Measurements from ENCODE around the gene REEP3. TPM values are rescaled to one million over a fixed set of nuclear protein-coding genes. Genes with fewer than 3 reads are reported as not detected.

The REEP3 gene
- total and polyA plus RNA-seq, 2 donors (not counting 1 experiment from before 2014, with no cell fraction given): 67.5 to 86.6 TPM

- Histone ChIP-seq H3K9ac (ENCODE audit: insufficient read depth, low read length) (no peak overlapping the region), H3K27me3 (ENCODE audit: control insufficient read depth, insufficient read depth, low read length) (no peaks in the 10 kb centered on the region), H3K4me1 (ENCODE audit: control insufficient read depth, extremely low read depth, insufficient read depth, low read length) (no peaks in the 10 kb centered on the region), H3K9me3 (ENCODE audit: control insufficient read depth, insufficient read depth, low read depth, low read length) (no peaks in the 10 kb centered on the region), H3K36me3 (ENCODE audit: control insufficient read depth, insufficient read depth, low read length) (no peaks in the 10 kb centered on the region), H3K4me3 (replicated peaks in 1 of 4; ENCODE audit: control extremely low read depth in 1 of 4, insufficient read depth in 1 of 4, low read depth in 3 of 4, low read length in 4 of 4) (no peak overlapping the region), H4K20me1 (ENCODE audit: control insufficient read depth, extremely low read depth, insufficient read depth, low read length) (no peaks in the 10 kb centered on the region), H3K27ac (ENCODE audit: insufficient read depth, low read length) (no peak overlapping the region), H3K79me2 (ENCODE audit: control insufficient read depth, insufficient read depth, low read length) (peaks cover 35% of the 10 kb centered on the region), H2AFZ (ENCODE audit: low read length) (no peak overlapping the region), H3K4me2 (ENCODE audit: extremely low read depth, insufficient read depth, low read length) (no peak overlapping the region)
- TF ChIP-seq CTCF (conservative IDR thresholded peaks at IDR 0.05 in 1 of 2, IDR thresholded peaks at IDR 0.05 in 1 of 2; ENCODE audit: low read depth in 1 of 2, low read length in 2 of 2): no peak
- no peak for TF ChIP-seq EZH2 (IDR thresholded peaks at IDR 0.05; ENCODE audit: low read length, missing control alignments)
- DNase-seq (ENCODE audit: low read depth in 2 of 2): no peak
Measured at GRCh38 chr10:63505562-63505961, 15.6 kb upstream of the REEP3 start.

DNA sequence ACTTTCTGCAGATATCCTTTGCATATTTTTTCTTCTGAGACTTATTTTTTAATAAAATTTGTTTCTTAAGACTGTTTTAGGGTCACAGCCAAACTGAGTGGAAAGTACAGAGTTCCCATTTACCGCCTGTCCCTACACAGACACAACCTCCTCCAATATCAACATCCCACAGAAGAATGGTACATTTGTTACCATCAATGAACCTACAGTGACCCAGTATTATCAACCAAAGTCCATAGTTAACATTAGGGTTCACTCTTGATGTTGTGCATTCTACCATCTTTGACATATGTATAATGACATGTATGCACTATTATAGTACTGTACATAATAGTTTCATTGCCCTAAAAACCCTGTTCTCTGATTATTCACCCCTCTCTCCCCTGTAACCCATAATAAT, 14.6 kb upstream of the REEP3 start:
- Histone ChIP-seq H3K4me2 (ENCODE audit: extremely low read depth, insufficient read depth, low read length) (no peak overlapping the region), H2AFZ (ENCODE audit: low read length) (no peak overlapping the region), H3K4me3 (replicated peaks in 1 of 4; ENCODE audit: control extremely low read depth in 1 of 4, insufficient read depth in 1 of 4, low read depth in 3 of 4, low read length in 4 of 4) (no peak overlapping the region), H3K9ac (ENCODE audit: insufficient read depth, low read length) (no peak overlapping the region), H4K20me1 (ENCODE audit: control insufficient read depth, extremely low read depth, insufficient read depth, low read length) (no peaks in the 10 kb centered on the region), H3K9me3 (ENCODE audit: control insufficient read depth, insufficient read depth, low read depth, low read length) (no peaks in the 10 kb centered on the region), H3K4me1 (ENCODE audit: control insufficient read depth, extremely low read depth, insufficient read depth, low read length) (no peaks in the 10 kb centered on the region), H3K36me3 (ENCODE audit: control insufficient read depth, insufficient read depth, low read length) (no peaks in the 10 kb centered on the region), H3K27ac (ENCODE audit: insufficient read depth, low read length) (no peak overlapping the region), H3K27me3 (ENCODE audit: control insufficient read depth, insufficient read depth, low read length) (no peaks in the 10 kb centered on the region), H3K79me2 (ENCODE audit: control insufficient read depth, insufficient read depth, low read length) (peaks cover 40% of the 10 kb centered on the region)
- DNase-seq (ENCODE audit: low read depth in 2 of 2): no peak
- TF ChIP-seq CTCF (conservative IDR thresholded peaks at IDR 0.05 in 1 of 2, IDR thresholded peaks at IDR 0.05 in 1 of 2; ENCODE audit: low read depth in 1 of 2, low read length in 2 of 2) (no peak), EZH2 (IDR thresholded peaks at IDR 0.05; ENCODE audit: low read length, missing control alignments) (no peak)

- Histone ChIP-seq H3K79me2 (ENCODE audit: control insufficient read depth, insufficient read depth, low read length) (peaks cover 82% of the 10 kb centered on the region), H3K4me3 (replicated peaks in 1 of 4; ENCODE audit: control extremely low read depth in 1 of 4, insufficient read depth in 1 of 4, low read depth in 3 of 4, low read length in 4 of 4) (peak overlapping the region in 2 of 4 experiments; percentile 15 to 29), H3K4me1 (ENCODE audit: control insufficient read depth, extremely low read depth, insufficient read depth, low read length) (peaks cover 2% of the 10 kb centered on the region), H3K36me3 (ENCODE audit: control insufficient read depth, insufficient read depth, low read length) (no peaks in the 10 kb centered on the region), H3K27ac (ENCODE audit: insufficient read depth, low read length) (peak overlapping the region; percentile 66), H3K27me3 (ENCODE audit: control insufficient read depth, insufficient read depth, low read length) (no peaks in the 10 kb centered on the region), H3K9ac (ENCODE audit: insufficient read depth, low read length) (no peak overlapping the region), H3K4me2 (ENCODE audit: extremely low read depth, insufficient read depth, low read length) (peak overlapping the region; percentile 55), H2AFZ (ENCODE audit: low read length) (no peak overlapping the region), H3K9me3 (ENCODE audit: control insufficient read depth, insufficient read depth, low read depth, low read length) (no peaks in the 10 kb centered on the region), H4K20me1 (ENCODE audit: control insufficient read depth, extremely low read depth, insufficient read depth, low read length) (no peaks in the 10 kb centered on the region)
- no peak for TF ChIP-seq CTCF (conservative IDR thresholded peaks at IDR 0.05 in 1 of 2, IDR thresholded peaks at IDR 0.05 in 1 of 2; ENCODE audit: low read depth in 1 of 2, low read length in 2 of 2)
- TF ChIP-seq EZH2 (IDR thresholded peaks at IDR 0.05; ENCODE audit: low read length, missing control alignments): no peak
- peak; percentile 31 to 81 for DNase-seq (ENCODE audit: low read depth in 2 of 2)
Measured at GRCh38 chr10:63515002-63515763, 6.0 kb upstream of the REEP3 start.

Data from fibroblast of lung (primary cell).